GM21576 (cell line): ENCODE data around the gene NEK4.
A peak's percentile ranks its signal among the peaks of the same experiment; 100 is the strongest.
"Not testable (repeated sequence)": the region's sequence is repeated elsewhere in the genome, so short reads cannot be mapped to it uniquely, and the experiment has no call there.

Source experiments
- ATAC-seq: cut with Tn5 transposase; IDR thresholded peaks from one replicate; pipeline ENCODE4 v1.9.1; 2021; ENCODE audit warnings: mild to moderate bottlenecking, moderate library complexity; ENCODE audit not compliant: unreplicated experiment

Gene NEK4

DNA sequence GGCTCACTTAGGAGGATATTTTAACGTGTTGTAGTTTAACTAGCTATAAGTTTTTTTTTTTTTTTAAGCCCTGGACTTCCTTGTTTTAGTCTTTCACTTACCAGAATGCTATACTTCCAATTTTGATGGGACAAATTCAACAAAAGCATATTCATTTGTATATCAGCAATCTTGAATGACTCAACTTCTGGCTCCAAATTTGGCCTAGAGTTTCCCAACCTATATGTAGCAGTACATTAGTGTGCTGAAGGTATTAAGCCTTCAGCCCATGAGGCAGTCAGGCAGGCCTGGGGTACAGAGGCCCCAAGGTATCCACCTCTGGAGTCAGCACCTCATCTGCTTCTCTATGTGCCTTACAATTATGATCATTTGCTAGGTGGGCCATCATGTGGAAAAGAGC lies 90.9 kb downstream of the NEK4 start:
- no peak for ATAC-seq

DNA sequence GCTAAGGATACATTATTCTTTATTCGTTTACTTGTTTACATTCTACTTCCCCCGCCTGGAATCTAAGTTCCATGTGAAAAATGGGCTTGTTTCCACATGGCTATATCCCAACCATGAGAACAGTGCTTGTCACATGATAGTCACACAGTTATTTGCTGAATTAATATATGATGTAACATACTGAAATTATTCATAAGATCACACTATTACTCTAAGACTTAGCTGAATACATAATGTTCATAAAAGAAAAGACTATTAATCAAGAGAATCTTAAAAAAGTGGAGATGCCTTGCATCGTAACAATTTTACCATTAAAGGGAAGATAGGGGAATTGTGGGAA lies 91.6 kb downstream of the NEK4 start:
- ATAC-seq = no peak

DNA sequence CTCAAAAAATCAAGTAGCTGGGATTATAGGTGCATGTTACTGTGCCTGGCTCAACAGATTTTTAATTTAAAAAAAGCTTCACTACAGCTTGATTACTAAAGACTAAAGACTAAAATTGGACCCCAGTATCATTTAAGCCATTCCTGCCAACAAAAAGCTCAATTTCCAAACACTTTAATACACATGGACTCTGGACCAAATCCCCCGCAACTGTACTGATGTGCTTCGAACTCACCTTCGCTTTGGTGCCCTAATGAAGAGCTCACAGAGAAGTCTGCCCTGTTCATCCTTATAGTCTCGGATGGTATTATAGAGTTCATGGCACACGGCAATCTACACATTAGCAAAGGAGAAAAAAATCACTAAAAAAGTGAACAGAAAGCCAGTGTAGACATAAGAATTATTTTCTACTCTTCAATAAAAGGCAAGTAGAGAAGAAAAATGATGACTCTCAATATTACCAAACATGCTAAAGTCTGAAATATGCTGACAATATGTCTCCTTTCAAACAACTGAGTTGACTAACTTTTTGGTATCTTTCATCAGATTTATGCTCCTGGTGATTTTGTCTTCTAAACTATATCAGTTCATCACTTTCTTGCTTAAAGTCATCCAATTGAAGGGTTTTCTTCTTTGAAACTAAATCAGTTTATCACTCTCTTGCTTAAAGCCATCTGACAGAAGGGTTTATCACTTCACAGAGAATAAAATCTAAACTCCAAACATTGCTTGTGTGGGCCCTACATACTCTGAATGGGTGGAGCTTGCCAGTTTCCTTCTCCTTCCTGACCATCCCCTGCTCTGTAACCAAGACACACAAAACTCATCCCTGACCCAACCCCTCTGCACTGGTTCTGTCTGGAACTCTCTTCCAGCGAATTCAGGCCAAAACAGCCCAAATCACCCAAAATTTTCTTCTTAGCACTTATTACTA lies 92.2 kb downstream of the NEK4 start:
- ATAC-seq = no peak

DNA sequence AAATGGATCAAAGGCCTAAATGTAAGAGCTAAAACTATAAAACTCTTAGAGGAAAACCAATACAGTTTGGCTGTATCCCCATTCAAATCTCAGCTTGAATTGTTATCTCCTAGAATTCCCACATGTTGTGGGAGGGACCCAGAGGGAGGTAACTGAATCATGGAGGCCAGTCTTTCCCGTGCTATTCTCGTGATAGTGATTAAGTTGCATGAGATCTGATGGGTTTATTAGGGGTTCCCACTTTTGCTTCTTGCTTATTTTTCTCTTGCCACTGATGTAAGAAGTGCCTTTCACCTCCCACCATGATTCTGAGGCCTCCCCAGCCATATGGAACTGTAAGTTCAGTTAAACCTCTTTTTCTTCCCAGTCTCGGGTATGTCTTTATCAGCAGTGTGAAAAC lies 94.5 kb downstream of the NEK4 start:
- ATAC-seq = not testable (repeated sequence)

DNA sequence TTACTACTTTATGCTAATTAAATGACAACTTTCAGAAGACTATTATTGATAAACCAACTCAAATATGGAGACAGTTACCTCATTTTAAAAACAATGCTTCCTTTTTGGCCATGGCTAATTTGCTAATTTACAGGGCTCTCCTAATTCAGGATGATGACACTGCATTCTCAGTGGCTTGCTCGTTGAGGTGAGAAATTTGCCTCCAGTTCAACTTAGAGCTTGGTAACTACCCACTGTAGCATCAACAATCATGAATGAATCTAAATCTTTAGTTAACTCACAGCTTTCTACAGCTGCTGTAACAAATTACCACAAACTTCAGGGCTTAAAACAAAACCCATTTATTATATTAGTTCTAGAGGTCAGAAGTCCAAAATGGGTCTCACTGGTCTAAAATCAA lies 99.1 kb downstream of the NEK4 start:
- ATAC-seq = no peak

DNA sequence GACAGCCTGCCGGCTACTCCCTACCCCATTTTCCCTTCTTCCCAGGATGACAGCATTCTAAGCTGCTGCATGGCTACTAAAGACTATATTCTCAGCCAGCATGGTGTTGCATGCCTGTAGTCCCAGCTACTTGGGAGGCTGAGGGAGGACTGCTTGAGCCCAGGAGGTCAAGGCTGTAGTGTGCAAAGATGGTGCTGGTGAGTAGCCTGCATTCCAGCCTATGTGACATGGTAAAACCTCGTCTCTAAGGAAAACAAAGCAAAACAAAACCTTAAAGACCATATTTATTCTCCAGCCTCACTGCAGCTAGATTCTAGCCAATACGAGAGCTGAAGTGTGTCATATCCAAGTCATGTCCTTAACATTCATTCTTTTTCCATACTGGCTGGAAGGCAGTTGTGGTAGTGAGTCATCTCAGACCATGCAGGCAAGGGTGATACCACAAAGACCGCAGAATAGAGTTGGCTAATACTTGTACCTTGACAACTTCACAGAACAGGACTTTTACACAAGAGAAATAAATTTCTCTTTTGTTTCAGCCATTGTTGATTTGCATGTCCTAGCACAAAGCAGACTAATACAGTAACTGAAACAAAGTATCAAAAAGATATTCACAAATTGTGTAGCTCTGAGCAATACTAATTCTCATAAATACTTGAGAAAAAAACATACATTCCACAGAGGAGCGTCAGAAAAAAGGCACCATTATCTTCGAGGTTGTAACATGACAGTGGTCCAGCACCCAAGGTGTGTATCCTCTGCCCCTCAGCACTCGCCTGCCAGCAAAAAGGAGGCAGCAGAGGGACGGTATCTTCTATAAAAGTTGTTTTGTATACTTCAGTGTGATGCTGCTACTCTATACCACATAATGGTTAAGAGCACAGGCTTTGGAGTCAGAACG lies 99.9 kb downstream of the NEK4 start:
- peak; percentile 81 for ATAC-seq

DNA sequence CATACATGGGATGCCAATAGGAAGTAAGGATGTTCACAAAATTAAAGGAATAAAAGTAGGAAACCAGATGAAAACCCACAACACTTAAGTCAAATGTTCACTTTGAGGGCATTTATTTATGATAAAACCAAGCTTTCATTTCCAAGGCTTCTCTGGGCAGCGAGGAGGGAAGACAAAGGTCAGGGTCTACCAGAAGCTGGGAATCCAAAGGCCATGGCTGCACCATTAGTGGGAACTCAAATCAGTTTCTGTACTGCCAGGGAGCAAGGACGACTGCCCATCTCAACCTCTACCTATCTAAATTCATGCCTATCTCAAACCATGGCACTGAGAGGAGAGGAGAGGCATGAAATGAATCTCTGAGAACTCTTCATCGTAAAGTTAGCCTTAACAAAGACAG lies 107.6 kb downstream of the NEK4 start:
- ATAC-seq = no peak

DNA sequence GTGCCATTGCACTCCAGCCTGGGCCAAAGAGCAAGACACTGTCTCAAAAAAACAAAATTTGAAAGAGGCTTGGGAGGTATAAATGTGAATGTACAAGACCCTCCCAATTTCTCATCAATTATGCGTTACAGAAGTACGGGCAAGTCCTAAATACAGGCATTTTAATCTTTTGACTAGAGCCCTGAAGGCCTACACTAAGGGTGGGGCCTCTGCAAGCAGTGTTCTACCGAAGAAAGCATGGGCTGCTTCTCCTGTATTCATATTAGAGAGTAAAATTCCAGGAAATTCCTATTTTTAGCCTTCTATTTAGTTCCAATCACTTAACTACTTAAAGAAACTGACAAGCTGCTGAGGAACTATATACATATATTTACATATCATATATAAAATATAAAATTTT lies 110.7 kb downstream of the NEK4 start:
- no peak for ATAC-seq
